Colonic mucosa (tissue), 4 donors: ENCODE results near the gene CDCA7. TPM values are rescaled to one million over a fixed set of nuclear protein-coding genes. Genes with fewer than 3 reads are reported as not detected.
"Not testable (repeated sequence)": the region's sequence is repeated elsewhere in the genome, so short reads cannot be mapped to it uniquely, and the experiment has no call there.

ENCODE experiments used
- DNase-seq: peaks from one replicate; pipeline ENCODE4 v3.0.0-alpha.2; 2020
- H3K27ac ChIP-seq: fragments of 200-600 bp; one replicate; pipeline ENCODE4 v1.8.0; 2021
- H3K27me3 ChIP-seq: fragments of 200-600 bp; one replicate; pipeline ENCODE4 v1.8.0; 2021
- H3K36me3 ChIP-seq: fragments of 200-600 bp; one replicate; pipeline ENCODE4 v1.8.0; 2021
- H3K4me1 ChIP-seq: fragments of 200-600 bp; one replicate; pipeline ENCODE4 v1.8.0; 2021; ENCODE audit warnings: mild to moderate bottlenecking
- H3K4me3 ChIP-seq: fragments of 200-600 bp; one replicate; pipeline ENCODE4 v1.8.0; 2021
- H3K9ac ChIP-seq, 2 donors: one replicate each; pipeline ENCODE4 v1.7.0; 2013; ENCODE audit warnings: control low read depth in 2 of 2, low read depth in 2 of 2, low read length in 2 of 2
- H3K9me3 ChIP-seq: fragments of 200-600 bp; one replicate; pipeline ENCODE4 v1.8.0; 2021
- CTCF ChIP-seq: fragments of 200-600 bp; IDR thresholded peaks from one replicate; pipeline ENCODE4 v1.8.0; 2022; ENCODE audit warnings: antibody characterized with exemption, mild to moderate bottlenecking
- intact Hi-C: fragments of 100-400 bp; cut with DNase I; formaldehyde crosslinking; loops from one replicate; pipeline ENCODE4 v1.14.1; 2022
- total RNA-seq, 2 donors: library from RNA; stranded (reverse); fragmentation: NEBNext Ultra II Directional in 1 of 2; extraction: Animal tissue kit (Norgen Biotek cat#: 25700) in 1 of 2; gene quantifications; one replicate each; pipeline ENCODE4 v1.2.1, GENCODE V29; 2021
- donor health status: healthy.
- donor health status: DM: no; HTN: no; CAD: no.
- donor health status: DM: no; HTN: no; CAD: no.

The CDCA7 gene
- total RNA-seq, result 10 to 100 TPM; 30.0 to 75.8 TPM

GRCh38 chr2:173354582-173355131 is at the start of gene CDCA7:
TSS of gene CDCA7 (plus strand) at chr2:173354872. CDS start at chr2:173354964, 92 bp downstream.
- H3K36me3 ChIP-seq, result no peaks in the 10 kb centered on the region
- no peaks in the 10 kb centered on the region for H3K27me3 ChIP-seq
- no peaks in the 10 kb centered on the region for H3K9me3 ChIP-seq
- peak within 1 kb of the TSS; percentile 67 for H3K4me3 ChIP-seq
- TF ChIP-seq CTCF, result no peak
- peak; percentile 76 for DNase-seq
- peak within 1 kb of the TSS; percentile 59 for H3K27ac ChIP-seq
- H3K9ac ChIP-seq, result peak within 1 kb of the TSS; percentile 19 to 83
- no peaks in the 10 kb centered on the region for H3K4me1 ChIP-seq
- intact Hi-C loops, result loop anchor here (10.0 kb wide), 1 partner anchor 130 kb away; no protein-coding TSS in a partner anchor

GRCh38 chr2:173305303-173305702 is 49.4 kb upstream of the CDCA7 start:
- intact Hi-C loops, result no loop called here
- Histone ChIP-seq H3K27me3 (no peaks in the 10 kb centered on the region), H3K9ac (no peak overlapping the region), H3K4me1 (no peaks in the 10 kb centered on the region), H3K36me3 (no peaks in the 10 kb centered on the region), H3K4me3 (no peak overlapping the region), H3K27ac (no peak overlapping the region), H3K9me3 (no peaks in the 10 kb centered on the region)
- DNase-seq, result no peak
- TF ChIP-seq CTCF, result no peak

GRCh38 chr2:173307293-173307692 is 47.4 kb upstream of the CDCA7 start:
- no peaks in the 10 kb centered on the region for H3K36me3 ChIP-seq
- DNase-seq, result no peak
- no peaks in the 10 kb centered on the region for H3K4me1 ChIP-seq
- H3K9ac ChIP-seq, result no peak overlapping the region
- H3K4me3 ChIP-seq, result no peak overlapping the region
- no peak for TF ChIP-seq CTCF
- H3K27me3 ChIP-seq, result no peaks in the 10 kb centered on the region
- H3K9me3 ChIP-seq, result no peaks in the 10 kb centered on the region
- intact Hi-C loops, result no loop called here
- no peak overlapping the region for H3K27ac ChIP-seq

- DNase-seq, intact Hi-C loops, H3K4me1 ChIP-seq, H3K36me3 ChIP-seq, H3K9me3 ChIP-seq, H3K27me3 ChIP-seq, H3K27ac ChIP-seq, H3K4me3 ChIP-seq, H3K9ac ChIP-seq: not testable (repeated sequence)
Measured at GRCh38 chr2:173309370-173309769, 45.3 kb upstream of the CDCA7 start.

- peak overlapping the region; percentile 25 for H3K27ac ChIP-seq
- intact Hi-C loops, result no loop called here
- no peaks in the 10 kb centered on the region for H3K9me3 ChIP-seq
- H3K4me1 ChIP-seq, result no peaks in the 10 kb centered on the region
- no peak for TF ChIP-seq CTCF
- no peaks in the 10 kb centered on the region for H3K27me3 ChIP-seq
- no peak overlapping the region for H3K4me3 ChIP-seq
- peak; percentile 30 for DNase-seq
- no peaks in the 10 kb centered on the region for H3K36me3 ChIP-seq
- peak overlapping the region in 1 of 2 donors; percentile 43 for H3K9ac ChIP-seq
Measured at GRCh38 chr2:173311844-173312606, 42.6 kb upstream of the CDCA7 start.

- Histone ChIP-seq H3K27ac (no peak overlapping the region), H3K36me3 (no peaks in the 10 kb centered on the region), H3K4me3 (no peak overlapping the region), H3K27me3 (no peaks in the 10 kb centered on the region), H3K4me1 (no peaks in the 10 kb centered on the region), H3K9ac (no peak overlapping the region), H3K9me3 (no peaks in the 10 kb centered on the region)
- intact Hi-C loops, result no loop called here
- TF ChIP-seq CTCF, result no peak
- DNase-seq, result no peak
Measured at GRCh38 chr2:173323371-173323770, 31.3 kb upstream of the CDCA7 start.
